Lower leg skin (tissue), 3 donors: Measurements from ENCODE around the gene INPP4A.

Source experiments
- POLR2A ChIP-seq, 2 donors: fragments of 450-650 bp; IDR thresholded peaks; one replicate each; pipeline ENCODE4 v1.6.1; 2016 to 2017; ENCODE audit warnings: antibody characterized with exemption in 2 of 2, mild to moderate bottlenecking in 1 of 2, moderate library complexity in 1 of 2
- TF ChIP-seq, protein P1 (sequence below), 3 donors: fragments of 450-650 bp; IDR thresholded peaks; one replicate each; pipeline ENCODE4 v1.5.1; 2016; ENCODE audit warnings: antibody characterized with exemption in 3 of 3, mild to moderate bottlenecking in 3 of 3, moderate library complexity in 2 of 3

DNA sequence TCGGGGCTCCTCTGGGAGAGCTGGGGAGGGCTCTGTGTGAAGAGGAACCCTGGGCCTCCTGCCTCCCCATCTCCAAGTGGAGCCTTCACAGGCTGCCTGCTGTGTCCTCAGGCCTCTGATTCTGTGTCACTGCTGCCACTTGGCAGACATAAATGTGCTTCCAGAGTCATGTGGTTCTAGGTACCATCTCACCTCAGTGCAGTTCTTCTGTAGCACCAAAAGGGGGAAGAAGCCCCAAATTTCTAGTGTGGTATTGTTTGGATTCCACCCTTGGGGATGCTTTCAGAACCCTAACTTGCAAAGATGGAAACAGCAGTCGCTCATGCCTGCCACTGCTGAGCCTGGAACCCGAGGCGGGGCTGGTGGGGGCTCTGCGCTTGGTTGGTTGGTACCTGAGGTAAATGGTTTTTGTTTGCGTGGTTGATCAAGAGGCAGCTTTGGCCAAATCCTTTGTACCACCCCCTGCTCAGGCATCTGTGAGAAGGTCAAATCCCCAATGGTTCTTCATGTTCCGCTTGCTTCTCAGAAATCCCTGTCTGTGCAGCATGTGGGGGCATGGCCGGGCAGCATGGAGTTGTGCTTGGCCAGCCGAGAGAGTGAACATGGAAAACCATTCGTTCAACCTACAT is 136.1 kb downstream of the INPP4A start:
- TF ChIP-seq, protein P1, sequence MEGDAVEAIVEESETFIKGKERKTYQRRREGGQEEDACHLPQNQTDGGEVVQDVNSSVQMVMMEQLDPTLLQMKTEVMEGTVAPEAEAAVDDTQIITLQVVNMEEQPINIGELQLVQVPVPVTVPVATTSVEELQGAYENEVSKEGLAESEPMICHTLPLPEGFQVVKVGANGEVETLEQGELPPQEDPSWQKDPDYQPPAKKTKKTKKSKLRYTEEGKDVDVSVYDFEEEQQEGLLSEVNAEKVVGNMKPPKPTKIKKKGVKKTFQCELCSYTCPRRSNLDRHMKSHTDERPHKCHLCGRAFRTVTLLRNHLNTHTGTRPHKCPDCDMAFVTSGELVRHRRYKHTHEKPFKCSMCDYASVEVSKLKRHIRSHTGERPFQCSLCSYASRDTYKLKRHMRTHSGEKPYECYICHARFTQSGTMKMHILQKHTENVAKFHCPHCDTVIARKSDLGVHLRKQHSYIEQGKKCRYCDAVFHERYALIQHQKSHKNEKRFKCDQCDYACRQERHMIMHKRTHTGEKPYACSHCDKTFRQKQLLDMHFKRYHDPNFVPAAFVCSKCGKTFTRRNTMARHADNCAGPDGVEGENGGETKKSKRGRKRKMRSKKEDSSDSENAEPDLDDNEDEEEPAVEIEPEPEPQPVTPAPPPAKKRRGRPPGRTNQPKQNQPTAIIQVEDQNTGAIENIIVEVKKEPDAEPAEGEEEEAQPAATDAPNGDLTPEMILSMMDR (IDR thresholded peaks at IDR 0.05): no peak
- TF ChIP-seq POLR2A (IDR thresholded peaks at IDR 0.05): no peak
